NCI-H187 treated with DMSO at 0.1 percent for 48 hours (cell line): ENCODE results near the gene SLC24A3.
"Not testable (repeated sequence)": the region's sequence is repeated elsewhere in the genome, so short reads cannot be mapped to it uniquely, and the experiment has no call there.

Experiments
- DNase-seq: peaks from one replicate; lab custom pipeline; 2025; lab: John Stamatoyannopoulos, UW

Gene SLC24A3

DNA sequence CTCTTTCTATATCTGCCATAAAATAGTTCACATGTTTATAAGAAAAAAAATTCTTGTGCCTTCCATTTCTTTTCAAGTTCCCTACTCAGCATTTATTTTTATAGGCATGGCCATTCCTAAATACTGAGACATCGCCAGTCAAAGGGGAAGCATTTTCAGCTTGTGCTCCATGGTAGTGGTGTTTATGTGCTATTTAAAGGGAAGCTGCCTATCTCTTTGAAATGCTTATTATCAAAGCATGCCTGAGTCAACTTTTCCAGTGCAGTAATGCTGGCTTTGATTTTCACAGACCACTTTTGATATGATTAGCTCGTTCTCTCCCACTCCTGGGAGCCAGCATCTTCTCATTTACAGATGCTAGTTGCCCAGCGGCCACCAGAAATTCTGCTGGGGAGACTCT, 421.5 kb downstream of the SLC24A3 start:
- DNase-seq = no peak

DNA sequence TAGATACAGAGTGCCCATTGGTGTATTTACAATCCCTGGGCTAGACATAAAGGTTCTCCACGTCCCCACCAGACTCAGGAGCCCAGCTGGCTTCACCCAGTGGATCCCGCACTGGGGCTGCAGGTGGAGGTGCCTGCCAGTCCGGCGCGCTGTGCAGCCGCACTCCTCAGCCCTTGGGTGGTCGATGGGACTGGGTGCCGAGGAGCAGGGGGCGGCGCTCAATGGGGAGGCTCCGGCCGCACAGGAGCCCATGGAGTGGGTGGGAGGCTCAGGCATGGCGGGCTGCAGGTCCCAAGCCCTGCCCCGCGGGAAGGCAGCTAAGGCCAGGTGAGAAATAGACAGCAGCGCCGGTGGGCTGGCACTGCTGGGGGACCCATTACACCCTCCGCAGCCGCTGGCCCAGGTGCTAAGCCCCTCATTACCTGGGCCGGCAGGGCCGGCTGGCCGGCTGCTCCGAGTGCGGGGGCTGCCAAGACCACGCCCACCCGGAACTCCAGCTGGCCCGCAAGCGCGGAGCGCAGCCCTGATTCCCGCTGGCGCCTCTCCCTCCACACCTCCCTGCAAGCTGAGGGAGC, 427.1 kb downstream of the SLC24A3 start:
- DNase-seq = not testable (repeated sequence)

DNA sequence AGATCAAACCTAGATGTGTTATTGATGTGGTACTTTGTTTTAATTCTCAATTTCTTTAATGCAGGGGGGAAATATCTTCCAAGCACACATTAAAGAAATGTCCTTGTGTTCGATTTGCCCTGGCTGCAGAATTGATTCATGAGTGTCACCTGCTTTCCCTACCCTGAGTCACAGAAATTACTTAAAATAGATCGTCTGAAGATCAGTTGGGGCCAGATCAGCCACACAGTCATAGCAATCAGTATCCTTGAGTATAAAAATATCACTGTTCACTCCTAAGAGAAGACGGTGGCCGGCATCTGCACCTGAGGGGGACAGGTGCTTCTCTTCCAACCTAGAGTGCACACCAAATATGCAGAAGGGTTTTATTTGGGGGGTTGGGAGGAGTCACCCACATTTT, 430.4 kb downstream of the SLC24A3 start:
- no peak for DNase-seq

DNA sequence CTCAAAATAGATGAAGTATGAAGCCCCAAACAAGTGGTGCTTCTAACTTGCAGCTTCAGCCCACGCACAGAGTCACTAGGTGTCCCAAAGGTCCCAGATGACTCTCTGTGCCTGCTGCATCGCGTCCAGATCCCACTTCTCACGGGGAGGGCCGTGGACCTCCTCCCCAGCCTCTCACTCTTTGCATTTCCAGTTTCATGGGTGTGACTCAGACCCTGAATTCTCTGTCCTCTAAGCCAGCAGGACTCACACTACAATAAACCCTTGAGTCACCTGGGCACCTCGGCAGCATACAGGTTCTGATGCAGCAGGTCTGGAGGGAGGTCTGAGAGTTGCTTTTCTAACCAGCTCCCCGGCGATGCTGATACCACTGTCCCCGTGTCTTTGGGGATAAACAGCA, 431.6 kb downstream of the SLC24A3 start:
- no peak for DNase-seq

DNA sequence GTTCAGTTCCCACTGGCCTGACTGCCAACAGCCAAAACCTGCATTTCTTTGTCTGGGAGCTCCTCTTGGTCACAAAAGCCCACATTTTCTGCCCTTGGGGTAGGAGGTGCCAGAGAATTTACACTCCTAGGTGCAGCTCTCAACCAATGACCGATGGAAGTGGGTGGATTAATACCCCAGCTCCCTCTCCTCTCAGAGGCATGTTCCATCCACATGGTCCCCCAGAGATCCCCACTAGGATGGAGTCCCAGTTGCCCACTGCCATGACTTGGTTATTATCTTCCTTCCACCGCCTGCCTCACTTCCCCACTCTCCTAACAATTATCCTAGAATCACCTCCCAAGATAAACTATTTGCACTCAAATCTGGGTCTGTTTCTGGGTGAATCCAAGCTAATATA, 434.5 kb downstream of the SLC24A3 start:
- no peak for DNase-seq

DNA sequence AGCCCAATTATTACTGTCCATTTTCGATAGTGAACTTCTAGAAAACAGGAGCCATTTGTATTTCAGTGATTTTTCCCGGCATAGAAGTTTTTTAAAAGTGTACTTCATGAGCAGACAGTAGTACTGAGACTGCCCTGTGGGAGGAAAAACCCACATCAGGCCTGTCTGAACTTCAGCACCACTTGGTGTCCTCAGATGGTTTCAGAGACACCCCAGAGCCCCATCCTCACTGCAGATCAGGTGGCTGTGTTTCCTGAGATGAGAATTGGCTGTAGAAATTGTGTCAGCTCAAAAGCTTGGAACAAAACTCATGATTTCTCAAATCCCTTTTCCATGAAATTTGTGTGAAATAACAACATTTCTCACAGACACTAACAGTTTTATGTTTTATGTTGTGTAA, 435.6 kb downstream of the SLC24A3 start:
- no peak for DNase-seq

DNA sequence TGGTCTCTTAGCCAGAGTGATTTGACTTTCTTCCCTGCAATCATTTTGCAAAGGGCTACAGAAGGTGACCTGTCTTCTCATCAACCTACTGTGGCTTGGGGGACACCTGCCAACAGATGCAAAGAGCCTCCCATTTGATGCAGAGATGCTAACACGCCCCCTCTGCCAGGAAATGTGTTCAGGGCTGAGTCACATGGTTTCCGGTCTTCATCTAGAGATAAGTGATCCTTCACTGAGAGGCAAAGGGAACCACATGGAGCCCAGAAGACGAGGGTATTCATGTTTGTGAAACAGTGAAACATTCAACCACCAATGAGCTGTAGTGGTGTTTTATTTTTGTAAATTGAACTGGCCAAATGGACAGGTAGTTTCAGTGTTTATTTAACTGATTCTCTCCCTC, 436.6 kb downstream of the SLC24A3 start:
- DNase-seq = no peak

DNA sequence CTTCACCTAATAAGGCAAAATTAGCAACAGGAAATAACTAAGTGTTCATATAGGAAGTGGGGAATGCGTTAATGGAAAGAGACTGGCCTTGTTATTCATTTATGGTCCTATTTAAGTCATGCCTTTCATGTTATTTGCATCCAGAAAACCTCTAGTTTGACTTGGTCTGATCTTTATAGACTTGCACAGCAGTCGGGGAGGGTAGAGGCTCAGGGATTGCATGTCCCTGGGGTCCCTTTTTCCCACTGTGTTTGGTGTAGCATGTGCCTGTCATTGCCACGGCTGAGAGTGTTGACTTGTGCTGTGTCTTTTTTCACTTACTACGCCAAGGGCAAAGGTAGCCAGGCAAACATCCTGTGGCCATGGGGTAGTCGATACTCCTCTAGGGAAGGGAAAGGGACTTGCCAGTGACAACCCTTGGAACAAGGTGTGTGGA, 440.2 kb downstream of the SLC24A3 start:
- no peak for DNase-seq

DNA sequence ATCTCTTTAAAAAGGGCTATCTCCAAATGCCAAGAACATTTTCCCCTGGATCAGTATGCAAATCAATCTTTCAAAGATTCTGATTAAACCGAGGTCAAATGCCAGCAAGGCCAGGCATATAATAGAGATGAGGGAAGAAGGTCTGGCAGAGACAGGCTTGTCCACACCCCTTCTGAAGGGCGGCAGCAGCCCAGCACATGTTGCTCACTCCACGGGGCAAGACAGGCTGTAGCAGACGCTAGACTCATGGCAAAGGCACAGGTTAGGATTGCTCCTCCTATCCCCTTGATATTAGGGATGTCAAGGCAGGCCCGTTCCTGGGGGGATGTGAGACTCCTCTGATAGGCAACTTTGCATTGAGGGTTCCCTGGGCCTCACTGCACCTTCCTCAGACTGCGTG, 440.9 kb downstream of the SLC24A3 start:
- DNase-seq = no peak

DNA sequence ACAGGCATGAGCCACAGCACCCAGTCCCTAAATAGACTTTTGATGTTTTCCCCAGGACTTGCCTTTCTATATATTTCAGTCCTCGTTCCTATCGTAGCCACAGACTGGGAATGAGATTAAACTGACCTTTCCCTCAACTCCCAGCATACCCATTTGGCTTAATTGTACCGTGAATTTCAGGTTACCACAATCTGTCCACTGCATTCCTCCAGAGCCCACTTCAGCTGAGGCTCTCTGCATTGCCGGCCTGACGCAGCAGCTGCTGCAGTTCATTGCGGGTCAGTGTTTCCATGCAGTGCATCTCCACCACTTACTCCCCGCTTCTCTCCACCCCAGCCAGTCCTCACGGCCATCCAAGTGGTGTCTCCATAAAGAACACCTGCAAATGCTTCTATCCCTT, 442.5 kb downstream of the SLC24A3 start:
- no peak for DNase-seq

DNA sequence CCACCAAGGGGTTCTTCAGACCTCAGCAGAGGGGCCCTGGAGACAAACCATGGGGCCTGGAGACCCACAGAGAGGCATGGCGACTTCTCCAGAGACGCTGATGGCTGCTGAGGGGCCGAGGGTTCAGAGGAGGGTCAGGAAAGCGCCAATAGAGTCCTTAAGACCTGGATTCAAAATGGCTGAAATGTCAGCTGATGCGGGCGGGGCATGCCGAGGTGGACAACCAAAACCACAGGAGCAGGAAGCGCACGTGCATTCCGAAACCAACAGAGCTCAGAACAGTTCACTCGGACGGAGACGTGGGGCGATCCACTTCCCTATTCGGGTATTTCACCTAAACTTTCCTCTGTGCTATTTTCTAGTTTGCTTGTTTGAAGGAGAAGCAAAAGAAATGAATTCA, 445.7 kb downstream of the SLC24A3 start:
- no peak for DNase-seq

DNA sequence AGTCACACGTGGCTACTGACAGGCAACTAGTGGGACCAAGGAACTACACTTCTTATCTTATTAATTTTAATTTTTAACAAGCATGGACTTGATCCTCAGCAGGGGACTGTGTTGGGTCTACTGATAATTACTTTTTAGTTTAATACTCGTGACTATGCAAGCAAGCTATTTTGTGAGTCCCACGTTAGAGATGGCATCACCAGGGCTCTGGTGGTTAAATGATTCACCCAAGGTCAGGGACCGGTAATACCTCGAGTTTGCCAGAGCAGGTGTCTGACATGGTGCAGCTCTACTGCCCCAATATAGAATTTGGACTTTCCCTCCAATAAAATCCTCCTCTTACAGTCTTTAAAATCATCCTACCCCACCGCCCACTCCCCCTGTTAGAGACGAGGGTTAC, 447.0 kb downstream of the SLC24A3 start:
- DNase-seq = no peak

DNA sequence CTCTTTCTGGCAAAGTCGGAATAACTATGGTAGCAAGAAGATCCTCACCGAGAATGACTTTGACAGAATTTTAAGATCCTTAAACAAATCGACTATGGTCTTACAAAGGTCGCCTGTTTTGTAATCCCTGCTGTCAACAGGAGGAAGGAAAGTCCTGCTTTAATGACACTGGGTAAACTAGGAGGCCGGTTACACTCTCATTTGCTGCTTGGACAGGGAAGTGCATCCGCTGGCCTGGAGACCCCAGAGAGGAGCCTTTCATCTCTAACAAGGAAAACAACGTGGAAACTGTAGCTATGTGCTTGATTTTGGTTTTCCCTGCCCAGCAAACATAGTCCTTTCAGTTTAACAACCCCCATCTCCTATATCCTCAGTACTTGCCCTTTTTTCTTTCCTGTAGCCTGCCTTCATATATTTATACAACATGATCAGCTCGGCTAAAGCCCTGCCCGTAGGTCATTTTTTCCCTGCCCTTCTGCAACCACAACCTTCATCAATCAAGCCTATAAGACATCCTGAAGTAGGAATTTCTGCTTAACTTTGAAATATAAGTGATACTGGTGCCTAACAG, 448.5 kb downstream of the SLC24A3 start:
- no peak for DNase-seq

DNA sequence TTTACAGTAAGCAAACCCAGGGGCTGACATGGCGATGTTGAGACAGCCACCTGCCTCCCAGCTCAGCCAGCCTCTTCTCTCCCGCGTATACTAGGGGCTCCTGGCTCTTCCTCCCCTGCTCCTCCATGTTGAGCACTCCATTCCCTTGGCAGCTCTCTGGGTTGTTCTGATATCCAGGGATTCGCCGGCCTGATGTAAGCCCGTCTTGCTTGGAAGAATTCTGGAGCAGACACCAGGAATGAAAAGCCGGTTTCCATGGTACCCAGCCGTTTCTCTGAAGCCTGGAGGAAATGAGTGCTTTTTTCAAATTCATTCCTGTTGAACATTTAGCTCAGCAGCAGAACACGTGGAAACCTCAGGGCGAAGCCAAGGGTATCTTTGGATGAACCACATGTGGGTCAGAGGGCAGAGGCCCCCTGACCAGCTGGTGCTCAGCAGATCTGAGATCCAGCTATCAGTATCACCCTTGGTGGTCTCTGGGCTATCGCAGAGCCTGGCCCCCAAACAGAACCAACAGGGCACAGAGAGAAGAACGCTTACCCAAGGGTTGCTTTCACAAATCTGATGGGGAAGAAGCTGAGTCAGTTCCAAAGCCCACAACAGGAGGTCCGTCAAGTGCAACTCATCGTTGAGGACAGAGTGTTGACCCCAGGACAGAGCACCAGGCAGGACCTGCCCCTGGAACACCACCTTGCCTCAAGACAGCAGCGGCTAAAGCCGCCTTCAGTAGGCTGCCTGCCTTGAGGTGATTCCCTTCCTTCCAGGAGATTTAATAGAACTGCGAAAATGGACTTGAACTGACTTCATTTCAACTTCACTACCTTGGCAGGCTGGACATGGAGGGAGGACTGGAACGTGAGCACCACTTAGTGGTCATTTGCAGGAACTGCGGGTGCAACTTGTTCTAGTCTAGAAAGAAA, 449.5 kb downstream of the SLC24A3 start:
- peak; percentile 23 for DNase-seq

DNA sequence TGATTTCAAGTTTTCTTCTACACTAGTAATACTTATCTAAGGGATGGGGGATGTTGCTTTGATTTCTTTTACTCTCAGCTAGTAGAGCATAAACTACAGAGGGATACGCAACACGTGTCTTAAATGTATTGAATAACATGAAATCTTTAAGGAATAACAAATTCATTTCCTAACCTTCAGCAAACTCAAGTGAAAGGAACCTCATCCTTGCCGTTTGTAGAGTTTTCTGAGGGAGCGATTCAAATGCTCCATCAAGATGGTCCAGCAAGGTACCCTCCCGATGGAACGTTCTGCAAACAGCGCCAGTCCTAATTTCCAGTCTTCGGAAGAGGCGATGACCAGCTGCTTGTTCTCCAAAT, 450.2 kb downstream of the SLC24A3 start:
- DNase-seq = no peak

DNA sequence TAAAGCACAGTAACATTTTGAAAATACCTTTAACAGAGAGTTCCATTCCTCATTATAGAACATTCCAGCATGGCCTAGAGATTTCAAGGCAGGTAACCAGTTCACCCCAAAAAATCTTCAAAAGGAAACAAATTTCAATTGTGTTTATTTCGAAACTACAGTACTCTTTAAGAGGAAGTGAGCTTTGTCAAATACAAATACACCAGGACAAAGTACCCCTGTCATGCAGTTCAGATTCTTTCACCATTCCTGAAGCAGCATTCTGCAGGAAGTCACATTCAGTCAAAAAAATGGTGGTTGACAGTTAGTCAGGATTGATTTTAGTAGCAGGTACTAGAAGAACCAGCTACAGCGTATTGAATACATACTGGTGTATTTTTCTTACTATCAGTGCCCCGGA, 456.0 kb downstream of the SLC24A3 start:
- DNase-seq = no peak

DNA sequence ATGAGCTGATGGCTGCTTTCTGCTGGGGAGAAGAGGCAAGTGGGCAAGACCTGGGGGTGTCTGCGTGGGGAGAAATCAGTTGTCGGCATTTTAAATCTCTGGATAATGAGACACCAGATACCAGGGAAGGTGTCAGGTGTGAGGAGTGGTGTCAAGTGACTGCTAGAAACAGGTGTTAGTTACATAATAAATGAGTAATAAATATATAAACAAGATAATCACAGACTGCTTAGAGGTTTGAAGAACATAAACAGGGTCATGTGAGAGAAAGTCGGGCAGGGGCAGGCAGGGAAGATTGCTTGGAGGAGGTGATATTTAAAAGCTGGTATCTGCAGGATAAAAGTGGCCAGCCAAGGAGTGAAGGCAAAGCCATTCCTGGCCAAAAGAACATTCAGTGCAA, 458.4 kb downstream of the SLC24A3 start:
- DNase-seq = no peak

DNA sequence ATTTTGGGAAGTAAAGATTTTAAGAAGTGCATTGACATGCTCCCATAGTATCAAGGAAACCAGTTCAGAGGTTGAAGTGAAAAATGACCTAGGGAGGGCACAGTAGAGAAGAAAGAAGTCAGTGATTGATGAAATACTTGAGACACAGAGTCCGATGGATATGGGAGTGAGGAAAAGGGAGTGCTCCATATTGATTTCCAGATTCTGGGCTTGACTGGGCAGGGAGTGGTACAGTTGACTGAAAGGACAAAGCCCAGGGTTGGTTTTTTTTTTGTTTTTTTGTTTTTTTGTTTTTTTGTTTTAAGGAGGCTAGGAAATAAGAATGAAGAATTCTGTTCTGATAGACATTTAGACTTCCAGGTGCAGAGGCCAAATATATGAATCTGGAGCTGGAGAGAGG, 458.9 kb downstream of the SLC24A3 start:
- no peak for DNase-seq

DNA sequence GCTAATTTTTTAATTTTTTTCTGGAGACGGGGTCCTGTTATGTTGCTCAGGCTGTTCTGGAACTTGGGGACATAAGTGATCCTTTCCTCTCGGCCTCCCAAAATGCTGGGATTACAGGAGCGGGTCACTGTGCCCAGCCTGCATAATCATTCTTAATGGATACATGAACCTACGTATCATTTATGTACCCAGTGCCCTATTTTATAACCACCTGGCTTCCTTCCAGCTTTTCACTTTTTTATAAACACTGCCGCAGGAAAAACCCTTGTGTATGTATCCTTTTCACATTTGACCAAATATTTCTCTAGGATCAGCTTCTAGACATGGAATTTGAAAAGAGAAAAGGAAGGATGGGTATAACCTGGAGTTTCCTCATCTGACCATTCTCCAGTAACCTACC, 460.1 kb downstream of the SLC24A3 start:
- DNase-seq = no peak

DNA sequence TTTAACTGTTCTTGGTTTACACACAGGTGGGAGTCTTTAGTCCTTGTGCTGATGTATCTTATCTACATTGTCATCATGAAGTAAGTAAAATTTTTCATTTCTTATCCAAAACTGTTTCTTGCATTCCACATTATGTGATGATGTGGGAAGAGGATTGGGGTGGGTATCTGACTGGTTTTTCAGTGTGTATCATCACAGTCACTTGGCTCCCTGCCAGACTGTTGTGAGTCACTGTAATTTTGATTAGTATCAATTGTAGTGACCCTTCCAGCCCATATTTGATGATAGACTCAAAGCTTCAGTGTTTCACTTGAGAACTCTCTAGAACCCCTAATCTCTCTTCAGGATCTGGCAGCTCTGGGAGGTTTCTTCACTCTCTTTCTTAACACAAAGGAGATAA, 461.1 kb downstream of the SLC24A3 start:
- DNase-seq = no peak

DNA sequence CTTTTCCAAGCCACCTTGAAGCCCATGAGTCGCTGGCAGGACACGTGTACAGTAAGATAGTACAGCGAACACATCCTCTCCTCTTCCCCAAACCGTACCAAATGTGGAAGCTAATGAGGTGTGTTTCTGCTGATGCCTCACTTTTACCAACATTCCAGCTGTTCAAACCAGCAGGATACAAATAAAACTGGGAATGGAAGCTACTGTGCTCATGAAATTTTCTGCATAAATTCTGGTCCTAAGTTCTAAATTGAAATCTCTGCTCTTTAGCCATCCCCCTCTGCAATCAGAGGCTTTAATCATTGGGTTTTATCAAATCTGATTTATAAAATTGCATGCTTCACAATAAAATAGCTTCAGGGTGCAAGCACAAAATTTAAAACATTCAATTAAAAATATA, 463.8 kb downstream of the SLC24A3 start:
- no peak for DNase-seq

DNA sequence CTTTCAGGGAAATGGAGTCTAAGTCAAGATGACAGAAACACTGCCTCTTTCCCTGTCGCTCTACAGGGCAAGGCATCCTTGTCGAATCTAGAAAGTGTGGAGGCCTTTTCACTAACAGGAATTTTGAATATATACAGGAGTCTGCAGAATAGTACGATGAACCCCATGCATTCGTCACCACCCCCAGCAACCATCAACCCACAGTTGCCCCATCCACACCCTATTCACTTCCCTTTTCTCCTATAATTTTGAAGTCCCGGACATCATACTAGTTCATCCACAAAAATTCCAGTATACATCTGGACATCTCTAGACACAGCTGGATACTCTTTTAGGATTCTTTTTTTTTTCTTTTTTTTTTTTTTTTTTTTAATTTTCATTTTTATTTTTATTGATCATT, 464.9 kb downstream of the SLC24A3 start:
- no peak for DNase-seq

DNA sequence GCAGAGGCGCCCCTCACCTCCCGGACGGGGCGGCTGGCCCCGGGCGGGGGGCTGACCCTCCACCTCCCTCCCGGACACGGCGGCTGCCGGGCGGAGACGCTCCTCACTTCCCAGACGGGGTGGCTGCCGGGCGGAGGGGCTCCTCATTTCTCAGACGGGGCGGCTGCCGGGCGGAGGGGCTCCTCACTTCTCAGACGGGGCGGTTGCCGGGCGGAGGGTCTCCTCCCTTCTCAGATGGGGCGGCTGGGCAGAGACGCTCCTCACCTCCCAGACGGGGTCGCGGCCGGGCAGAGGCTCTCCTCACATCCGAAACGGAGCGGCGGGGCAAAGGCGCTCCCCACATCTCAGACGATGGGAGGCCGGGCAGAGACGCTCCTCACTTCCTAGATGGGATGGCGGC, 466.1 kb downstream of the SLC24A3 start:
- DNase-seq = not testable (repeated sequence)
